GM19438 (cell line): Measurements from ENCODE around the gene DMRTA2.

Source experiments
- ATAC-seq: cut with Tn5 transposase; IDR thresholded peaks from one replicate; pipeline ENCODE4 v1.9.1; 2021; ENCODE audit warnings: low read depth; ENCODE audit not compliant: unreplicated experiment

DMRTA2 gene

GRCh38 chr1:50422946-50423669 is at the start of gene DMRTA2:
Gene DMRTA2 (minus strand): TSS chr1:50423443. CDS start chr1:50421536, 1,907 bp downstream.
- ATAC-seq = no peak

DNA sequence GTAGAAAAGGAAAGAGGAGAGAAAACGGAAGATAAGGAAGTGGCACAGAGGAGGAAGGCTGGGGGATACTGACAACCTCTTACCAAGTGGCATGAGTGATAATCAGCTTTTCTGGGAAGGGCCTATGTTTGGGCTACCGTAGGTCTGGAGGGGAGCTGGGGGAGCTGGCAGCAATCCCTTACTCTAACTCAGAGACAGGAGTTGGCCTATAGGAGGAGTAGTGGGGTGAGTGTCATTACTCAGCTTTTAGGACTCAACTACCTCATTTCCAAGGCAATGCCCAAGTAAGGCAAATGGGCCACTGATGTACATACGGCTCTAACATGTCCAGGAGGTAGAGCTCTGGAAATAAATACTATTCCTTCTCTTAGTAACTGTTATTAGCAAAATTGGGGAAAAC is 48.7 kb upstream of the DMRTA2 start:
- no peak for ATAC-seq

GRCh38 chr1:50462964-50463363 is 39.7 kb upstream of the DMRTA2 start:
- ATAC-seq = no peak

GRCh38 chr1:50458507-50458906 is 35.3 kb upstream of the DMRTA2 start:
- no peak for ATAC-seq

GRCh38 chr1:50454911-50455310 is 31.7 kb upstream of the DMRTA2 start:
- ATAC-seq = no peak

DNA sequence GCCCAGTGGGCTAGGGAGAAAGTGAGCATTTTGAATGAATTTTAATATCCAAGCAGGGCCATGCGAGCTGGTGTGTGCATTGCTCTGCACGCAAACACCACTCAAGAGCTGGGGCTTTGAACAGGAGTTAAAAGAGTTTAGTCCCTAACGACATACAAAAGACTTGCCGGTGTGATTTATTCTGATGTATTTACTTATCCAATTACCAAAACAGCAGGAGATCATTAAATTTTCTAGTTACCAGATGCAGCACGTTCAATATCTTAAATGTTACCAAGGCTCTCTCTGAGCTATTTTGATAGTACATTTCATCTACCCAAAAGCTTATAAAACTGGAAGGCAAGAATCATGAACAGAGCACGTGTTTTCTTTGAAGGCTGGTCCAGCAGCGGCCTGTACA is 30.0 kb upstream of the DMRTA2 start:
- no peak for ATAC-seq

- no peak for ATAC-seq
These were observed 29.5 kb upstream of the DMRTA2 start for GRCh38 chr1:50452700-50453099.

DNA sequence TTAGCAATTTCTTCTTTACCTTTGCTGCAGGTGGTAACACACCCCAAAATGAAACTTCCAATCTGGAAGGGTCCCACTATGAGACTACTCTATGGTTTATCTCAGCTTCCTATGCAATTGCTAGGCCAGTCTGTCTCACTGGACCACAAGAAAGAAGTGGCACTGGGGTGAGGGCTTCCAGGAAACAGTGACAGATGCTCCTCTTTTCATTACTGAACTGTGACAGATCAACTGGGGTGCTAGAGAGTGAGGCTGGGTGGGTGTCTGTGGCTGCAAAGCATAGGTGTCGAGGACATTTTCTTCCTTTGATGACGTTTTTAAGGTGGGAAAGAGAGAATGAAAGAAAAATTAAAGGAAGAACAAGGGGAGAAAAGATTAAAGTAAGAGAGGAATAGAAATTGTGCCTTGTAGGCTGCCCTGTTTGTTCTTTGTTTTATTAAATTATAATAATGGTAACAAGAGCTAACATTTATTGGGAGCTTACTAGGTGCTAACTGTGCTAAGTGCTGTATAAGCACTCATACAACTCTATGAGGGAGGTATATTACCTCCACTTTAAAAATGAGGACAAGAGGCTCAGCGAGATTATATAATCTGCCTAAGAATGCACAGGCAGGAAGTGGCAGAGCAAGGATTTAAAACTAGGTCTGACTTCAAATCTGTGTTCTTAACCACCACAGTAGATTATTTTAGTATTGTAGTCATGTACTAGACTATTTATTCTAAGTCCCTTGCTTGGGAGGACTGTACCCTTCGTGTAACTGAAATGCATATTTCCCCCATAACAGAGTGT is 27.8 kb upstream of the DMRTA2 start:
- ATAC-seq = no peak

DNA sequence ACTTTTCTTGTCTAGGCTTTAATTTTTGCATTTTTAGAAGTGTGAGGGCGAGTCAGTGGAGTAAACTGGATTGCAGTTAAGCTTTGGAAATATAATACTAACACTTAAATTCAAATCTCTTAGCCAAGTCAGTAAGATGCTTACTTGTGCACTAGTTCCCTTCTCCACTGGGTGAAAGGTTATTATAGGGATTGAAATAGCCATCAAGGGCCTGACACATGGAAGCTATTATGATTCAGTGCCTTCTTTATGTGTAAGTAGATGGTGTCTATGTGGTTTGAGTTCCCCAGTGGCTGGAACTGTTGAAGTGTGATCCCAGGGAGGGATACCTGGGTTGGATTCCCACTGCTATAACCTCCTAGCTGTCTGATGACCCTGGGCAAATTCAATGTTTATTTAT is 24.7 kb upstream of the DMRTA2 start:
- ATAC-seq = no peak

DNA sequence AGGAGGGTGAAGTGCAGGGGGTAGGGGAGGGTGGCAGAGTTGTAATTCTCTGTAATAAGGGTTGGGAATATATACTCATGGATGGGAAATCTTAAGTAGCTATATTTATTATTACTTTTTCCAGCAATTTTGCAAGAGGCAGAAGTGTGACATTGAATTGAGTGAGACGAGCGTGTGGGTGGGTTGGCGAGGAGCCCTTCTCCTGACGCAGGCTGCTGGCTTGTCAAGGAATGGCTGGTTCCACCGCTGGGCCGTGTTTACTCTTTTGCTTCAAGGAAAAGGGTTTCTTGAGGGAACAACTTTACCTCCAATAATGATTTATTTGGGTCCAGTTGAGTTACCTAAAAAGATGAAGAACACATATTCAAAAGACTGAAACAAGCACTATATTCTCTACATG is 17.9 kb upstream of the DMRTA2 start:
- ATAC-seq = no peak

- ATAC-seq = no peak
These were observed 15.7 kb upstream of the DMRTA2 start for GRCh38 chr1:50438945-50439344.

DNA sequence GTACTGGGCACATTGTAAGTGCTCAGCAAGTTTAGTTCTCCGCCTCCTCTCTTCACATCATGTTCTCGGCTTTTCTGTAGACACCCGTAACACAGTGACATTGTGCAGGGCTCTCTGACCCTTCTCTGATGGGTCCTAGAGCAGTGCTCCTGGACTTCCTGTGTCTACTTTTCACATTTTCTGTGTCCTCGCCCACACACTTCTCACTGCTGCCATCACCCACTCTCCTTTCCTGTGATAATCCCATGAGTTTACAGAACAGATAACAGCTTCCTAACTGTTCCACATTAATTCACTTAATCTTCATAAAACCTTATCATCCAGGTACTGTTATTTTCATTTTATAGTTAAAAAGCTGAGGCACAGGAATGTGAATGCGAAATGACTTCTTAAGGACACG is 13.2 kb upstream of the DMRTA2 start:
- ATAC-seq = no peak

GRCh38 chr1:50430010-50430405 is 6.8 kb upstream of the DMRTA2 start:
- ATAC-seq = no peak

- ATAC-seq = no peak
These were observed 4.9 kb upstream of the DMRTA2 start for GRCh38 chr1:50427818-50428779.

GRCh38 chr1:50427086-50427817 is 4.0 kb upstream of the DMRTA2 start:
- ATAC-seq = no peak

GRCh38 chr1:50426702-50427085 is 3.5 kb upstream of the DMRTA2 start:
- no peak for ATAC-seq

DNA sequence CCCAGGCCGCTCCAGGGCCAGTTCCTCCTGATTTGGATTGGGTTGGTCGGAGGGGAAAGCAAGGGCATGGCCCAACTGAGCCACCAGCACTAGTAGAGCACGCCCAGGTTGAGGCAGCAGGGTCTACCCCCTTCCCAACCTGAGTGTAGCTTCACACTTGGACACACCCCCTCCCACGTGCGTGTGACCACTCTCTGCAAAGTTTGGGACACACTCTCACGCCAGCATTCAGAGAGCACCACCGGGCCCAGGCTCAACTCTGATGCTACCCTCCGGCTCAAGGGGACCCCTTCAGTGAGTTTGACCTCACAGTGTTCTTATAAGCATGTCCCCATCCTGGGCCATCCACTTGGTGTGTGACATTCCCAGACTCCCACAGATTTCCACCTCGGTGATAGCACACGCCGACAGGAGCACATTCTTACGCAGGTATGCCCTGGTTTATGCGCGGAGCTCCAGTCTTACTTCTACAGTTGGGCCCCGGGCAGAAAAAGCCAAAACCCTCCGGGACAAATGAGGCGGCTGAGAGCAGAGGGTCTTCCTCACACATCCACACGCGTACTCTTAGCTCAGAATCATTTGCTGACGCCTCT is 3.0 kb upstream of the DMRTA2 start:
- ATAC-seq = no peak

DNA sequence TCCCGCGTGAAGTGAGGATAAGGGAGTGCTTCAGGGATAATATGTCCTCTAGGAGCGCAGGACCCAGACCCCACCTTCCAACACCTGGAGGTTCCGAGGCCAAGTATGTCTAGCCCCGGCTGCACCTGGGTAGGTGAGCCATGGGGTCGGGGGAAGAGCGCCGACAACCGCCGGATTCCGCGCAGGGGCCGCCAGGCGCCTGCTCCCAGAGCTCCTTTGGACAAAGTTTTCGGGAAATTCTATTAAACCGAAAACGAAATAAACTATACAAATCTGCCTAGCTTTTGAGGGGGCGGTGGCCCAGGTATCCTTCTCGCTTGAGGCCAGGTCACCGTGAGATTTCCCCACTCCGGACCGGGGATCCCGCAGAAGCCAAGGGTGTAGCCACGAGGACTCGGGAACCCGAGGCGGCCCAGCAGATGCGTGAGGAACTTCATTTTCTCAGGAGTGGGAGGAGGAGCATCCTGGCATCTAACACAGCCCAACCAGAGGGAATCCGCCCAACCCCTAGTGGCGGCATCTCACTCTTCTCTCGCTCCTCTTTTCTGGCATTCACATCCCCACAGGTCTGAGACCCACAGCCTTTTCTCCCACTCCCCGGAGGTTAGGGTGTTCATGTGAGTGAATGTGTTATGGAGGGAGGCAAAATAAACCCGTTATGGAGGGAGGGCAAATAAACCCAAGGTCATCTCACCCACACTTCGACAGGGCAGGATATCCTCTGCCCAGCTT is 2.3 kb upstream of the DMRTA2 start:
- ATAC-seq = no peak

DNA sequence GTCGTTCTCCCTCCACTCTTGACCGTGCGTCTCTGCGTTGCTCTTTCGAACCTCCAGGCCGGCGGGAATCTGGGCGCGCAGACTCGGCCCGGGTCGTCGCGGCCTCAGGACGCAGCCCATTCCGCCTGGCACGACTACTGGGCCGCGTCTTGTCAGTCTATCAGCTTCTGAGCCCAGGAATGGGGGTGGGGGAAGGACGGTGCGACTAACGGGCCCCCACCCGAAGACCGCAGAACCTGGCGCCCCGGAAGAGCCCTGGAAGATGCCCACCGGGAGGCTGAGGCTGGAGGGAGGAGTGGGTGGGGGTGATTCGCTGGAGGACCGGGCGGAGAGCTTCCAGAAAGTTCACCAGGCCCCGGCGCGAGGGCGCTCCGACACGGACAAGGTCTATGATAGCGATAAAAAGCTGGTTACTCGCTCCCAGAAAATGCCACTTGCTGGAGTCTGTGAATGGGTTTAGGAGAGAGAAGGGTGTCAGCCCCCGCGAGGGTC is 1.7 kb upstream of the DMRTA2 start:
- no peak for ATAC-seq
